Nephron progenitor cell (in vitro differentiated cells): ENCODE measurements around the gene CCDC80.
"Not testable (repeated sequence)": the region's sequence is repeated elsewhere in the genome, so short reads cannot be mapped to it uniquely, and the experiment has no call there.

Experiments used
- DNase-seq: peaks from one replicate; pipeline ENCODE4 v3.0.0; 2021
- H3K27ac Mint-ChIP-seq: 2 replicates; pipeline ENCODE4 v1.8.0; 2021; ENCODE audit warnings: mild to moderate bottlenecking, moderate library complexity, mixed read lengths
- H3K27me3 Mint-ChIP-seq: 2 replicates; pipeline ENCODE4 v1.8.0; 2021; ENCODE audit warnings: mild to moderate bottlenecking, low read depth, mixed read lengths; ENCODE audit not compliant: poor library complexity
- H3K36me3 Mint-ChIP-seq: 2 replicates; pipeline ENCODE4 v1.8.0; 2021; ENCODE audit warnings: low read depth, mixed read lengths
- H3K4me1 Mint-ChIP-seq: 2 replicates; pipeline ENCODE4 v1.8.0; 2021; ENCODE audit warnings: mixed read lengths
- H3K4me3 Mint-ChIP-seq: 2 replicates; pipeline ENCODE4 v1.8.0; 2021; ENCODE audit warnings: mild to moderate bottlenecking, moderate library complexity, mixed read lengths
- H3K9me3 Mint-ChIP-seq: 2 replicates; pipeline ENCODE4 v1.8.0; 2021; ENCODE audit warnings: mild to moderate bottlenecking, moderate library complexity, mixed read lengths
- CTCF ChIP-seq: fragments of 200-600 bp; sonication (generic); IDR thresholded peaks from 2 replicates; pipeline ENCODE4 v1.5.0; 2021; ENCODE audit warnings: antibody characterized with exemption

Gene CCDC80

GRCh38 chr3:112672716-112673541 is 32.0 kb upstream of the CCDC80 start:
- Mint-ChIP-seq H3K27me3 (peaks cover 5% of the 10 kb centered on the region), H3K27ac (peak overlapping the region; percentile 23), H3K4me3 (no peak overlapping the region), H3K4me1 (peaks cover 28% of the 10 kb centered on the region), H3K9me3 (no peaks in the 10 kb centered on the region), H3K36me3 (no peaks in the 10 kb centered on the region)
- no peak for DNase-seq
- TF ChIP-seq CTCF = no peak

GRCh38 chr3:112671930-112672715 is 31.2 kb upstream of the CCDC80 start:
- peaks cover 26% of the 10 kb centered on the region for H3K4me1 Mint-ChIP-seq
- H3K27me3 Mint-ChIP-seq = peaks cover 2% of the 10 kb centered on the region
- no peaks in the 10 kb centered on the region for H3K36me3 Mint-ChIP-seq
- no peak for DNase-seq
- H3K9me3 Mint-ChIP-seq = no peaks in the 10 kb centered on the region
- H3K27ac Mint-ChIP-seq = peak overlapping the region; percentile 16
- no peak for TF ChIP-seq CTCF
- H3K4me3 Mint-ChIP-seq = no peak overlapping the region

- Mint-ChIP-seq H3K4me1 (peaks cover 13% of the 10 kb centered on the region), H3K4me3 (no peak overlapping the region), H3K27me3 (peaks cover 2% of the 10 kb centered on the region), H3K27ac (no peak overlapping the region), H3K9me3 (peaks cover 4% of the 10 kb centered on the region), H3K36me3 (no peaks in the 10 kb centered on the region)
- no peak for DNase-seq
- TF ChIP-seq CTCF = no peak
Measured at GRCh38 chr3:112670824-112671223, 29.9 kb upstream of the CCDC80 start.

GRCh38 chr3:112667599-112667998 is 26.7 kb upstream of the CCDC80 start:
- TF ChIP-seq CTCF = no peak
- DNase-seq = no peak
- Mint-ChIP-seq H3K36me3 (peaks cover 8% of the 10 kb centered on the region), H3K27me3 (no peaks in the 10 kb centered on the region), H3K9me3 (peaks cover 14% of the 10 kb centered on the region), H3K27ac (no peak overlapping the region), H3K4me3 (no peak overlapping the region), H3K4me1 (no peaks in the 10 kb centered on the region)

GRCh38 chr3:112665009-112665408 is 24.1 kb upstream of the CCDC80 start:
- peaks cover 26% of the 10 kb centered on the region for H3K9me3 Mint-ChIP-seq
- not testable (repeated sequence) for DNase-seq, H3K4me1 Mint-ChIP-seq, H3K27ac Mint-ChIP-seq, H3K4me3 Mint-ChIP-seq, H3K27me3 Mint-ChIP-seq, H3K36me3 Mint-ChIP-seq

GRCh38 chr3:112656043-112656442 is 15.1 kb upstream of the CCDC80 start:
- DNase-seq = no peak
- Mint-ChIP-seq H3K27ac (no peak overlapping the region), H3K36me3 (no peaks in the 10 kb centered on the region), H3K9me3 (peaks cover 7% of the 10 kb centered on the region), H3K4me1 (no peaks in the 10 kb centered on the region), H3K27me3 (no peaks in the 10 kb centered on the region), H3K4me3 (no peak overlapping the region)
- no peak for TF ChIP-seq CTCF
